Fibroblast of lung (primary cell): ENCODE results near the gene TPST2.

Experiments
- EZH2 ChIP-seq: IDR thresholded peaks from 2 replicates; pipeline ENCODE4 v1.5.1; 2012; ENCODE audit warnings: low read length, control low read depth, mild to moderate bottlenecking; ENCODE audit errors: missing control alignments
- TF ChIP-seq, protein P1 (sequence below), 2 donors: IDR thresholded peaks in 1 of 2; conservative IDR thresholded peaks in 1 of 2; 1 replicate in 1 of 2; 2 replicates in 1 of 2; pipeline ENCODE4 v1.5.1; 2011 to 2012; ENCODE audit warnings: low read length in 2 of 2, control low read depth in 1 of 2, inconsistent platforms in 1 of 2, low read depth in 1 of 2, mild to moderate bottlenecking in 1 of 2

DNA sequence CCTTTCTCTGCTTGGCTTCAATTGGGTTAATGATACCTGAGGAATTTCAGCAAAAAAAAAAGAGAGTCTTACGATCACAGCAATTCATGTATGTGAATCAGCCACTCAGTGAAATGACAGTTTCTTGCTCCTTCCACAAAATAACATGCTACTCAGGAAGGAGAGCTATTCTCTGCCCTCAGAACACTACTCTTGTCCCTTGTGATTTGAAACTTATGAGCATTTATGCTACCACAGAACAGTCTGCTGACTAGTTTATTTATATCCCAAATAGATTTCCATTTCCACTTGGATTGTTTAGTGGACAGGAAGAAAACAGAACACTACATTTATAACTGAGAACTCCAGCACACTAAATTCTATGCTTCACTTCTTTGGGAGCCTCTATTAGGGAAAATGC lies 86.2 kb downstream of the TPST2 start:
- TF ChIP-seq, protein P1, sequence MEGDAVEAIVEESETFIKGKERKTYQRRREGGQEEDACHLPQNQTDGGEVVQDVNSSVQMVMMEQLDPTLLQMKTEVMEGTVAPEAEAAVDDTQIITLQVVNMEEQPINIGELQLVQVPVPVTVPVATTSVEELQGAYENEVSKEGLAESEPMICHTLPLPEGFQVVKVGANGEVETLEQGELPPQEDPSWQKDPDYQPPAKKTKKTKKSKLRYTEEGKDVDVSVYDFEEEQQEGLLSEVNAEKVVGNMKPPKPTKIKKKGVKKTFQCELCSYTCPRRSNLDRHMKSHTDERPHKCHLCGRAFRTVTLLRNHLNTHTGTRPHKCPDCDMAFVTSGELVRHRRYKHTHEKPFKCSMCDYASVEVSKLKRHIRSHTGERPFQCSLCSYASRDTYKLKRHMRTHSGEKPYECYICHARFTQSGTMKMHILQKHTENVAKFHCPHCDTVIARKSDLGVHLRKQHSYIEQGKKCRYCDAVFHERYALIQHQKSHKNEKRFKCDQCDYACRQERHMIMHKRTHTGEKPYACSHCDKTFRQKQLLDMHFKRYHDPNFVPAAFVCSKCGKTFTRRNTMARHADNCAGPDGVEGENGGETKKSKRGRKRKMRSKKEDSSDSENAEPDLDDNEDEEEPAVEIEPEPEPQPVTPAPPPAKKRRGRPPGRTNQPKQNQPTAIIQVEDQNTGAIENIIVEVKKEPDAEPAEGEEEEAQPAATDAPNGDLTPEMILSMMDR (conservative IDR thresholded peaks at IDR 0.05 in 1 of 2, IDR thresholded peaks at IDR 0.05 in 1 of 2; ENCODE audit: low read depth in 1 of 2, low read length in 2 of 2): no peak
- TF ChIP-seq EZH2: no peak
